Activated CD4-positive, alpha-beta T cell treated with anti-CD3 and anti-CD28 coated beads for 1 hour (primary cell): Measurements from ENCODE around the gene ZNF598.
"Not testable (repeated sequence)": the region's sequence is repeated elsewhere in the genome, so short reads cannot be mapped to it uniquely, and the experiment has no call there.

ENCODE experiments used
- DNase-seq: peaks from one replicate; pipeline ENCODE4 v3.0.0-alpha.2; 2020

ZNF598 gene

DNA sequence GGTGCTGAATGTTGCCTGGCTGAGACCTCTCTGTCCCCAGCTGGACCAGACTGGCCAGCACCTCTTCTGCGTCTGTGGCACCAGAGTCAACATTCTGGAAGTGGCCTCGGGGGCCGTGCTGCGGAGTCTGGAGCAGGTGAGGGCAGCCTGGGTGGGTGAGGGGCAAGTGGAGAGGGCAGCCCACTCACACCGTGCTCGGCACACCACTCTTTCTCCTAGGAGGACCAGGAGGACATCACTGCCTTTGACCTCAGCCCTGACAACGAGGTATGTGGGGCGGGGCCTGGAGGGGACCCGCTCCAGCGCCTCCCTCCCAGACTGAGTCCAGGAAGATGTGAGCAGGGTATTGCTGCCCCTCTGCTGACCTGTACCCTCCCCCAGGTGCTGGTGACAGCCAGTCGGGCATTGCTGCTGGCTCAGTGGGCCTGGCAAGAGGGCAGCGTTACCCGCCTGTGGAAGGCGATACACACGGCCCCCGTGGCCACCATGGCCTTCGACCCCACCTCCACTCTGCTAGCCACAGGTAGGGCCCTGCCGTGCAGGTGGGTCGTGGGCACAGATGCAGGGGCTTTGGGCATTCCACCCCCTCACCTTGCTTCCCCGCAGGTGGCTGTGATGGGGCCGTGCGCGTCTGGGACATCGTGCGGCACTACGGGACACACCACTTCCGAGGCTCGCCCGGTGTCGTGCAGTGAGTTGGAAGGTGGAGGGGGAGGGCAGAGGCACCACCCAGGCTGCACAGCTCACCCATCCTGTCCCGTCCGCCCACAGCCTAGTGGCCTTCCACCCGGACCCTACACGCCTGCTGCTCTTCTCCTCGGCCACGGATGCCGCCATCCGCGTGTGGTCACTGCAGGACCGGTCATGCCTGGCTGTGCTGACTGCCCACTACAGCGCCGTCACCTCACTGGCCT, 35.2 kb downstream of the ZNF598 start:
- no peak for DNase-seq

DNA sequence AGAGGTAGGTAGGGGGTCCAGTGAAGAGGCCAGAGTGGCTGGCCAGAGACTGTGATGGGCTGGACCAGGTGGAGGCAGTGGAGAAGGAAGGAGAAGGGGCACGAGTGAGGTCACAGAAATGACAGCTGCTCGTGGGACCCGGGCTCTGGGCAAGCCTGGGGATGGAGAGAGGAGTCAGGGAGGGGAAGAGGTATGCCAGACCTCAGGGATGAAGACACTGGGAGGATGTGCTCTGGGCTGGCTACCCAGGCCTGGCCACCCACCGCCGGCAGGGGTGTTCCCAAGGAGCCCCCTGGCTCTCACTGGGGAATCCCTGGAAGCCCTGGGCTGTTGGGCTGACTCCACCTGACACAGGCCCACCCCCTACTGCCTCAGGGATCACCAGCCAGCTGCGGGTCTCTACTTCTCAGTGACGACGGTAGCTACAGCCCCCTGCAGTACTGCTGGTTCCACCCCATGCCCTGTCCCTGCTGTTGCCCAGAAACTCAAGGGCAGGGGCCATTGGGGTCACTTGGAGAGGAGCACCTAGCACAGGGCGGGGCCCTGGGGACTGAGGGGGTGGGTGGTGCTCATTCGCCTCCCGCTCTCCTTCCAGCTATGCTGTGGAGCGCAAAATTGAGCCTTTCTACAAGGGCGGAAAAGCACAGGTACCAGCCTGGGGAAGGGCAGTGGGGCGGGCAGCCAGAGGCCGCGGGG, 36.0 kb downstream of the ZNF598 start:
- no peak for DNase-seq

- no peak for DNase-seq
These were observed 37.1 kb downstream of the ZNF598 start for GRCh38 chr16:1972490-1972877.

DNA sequence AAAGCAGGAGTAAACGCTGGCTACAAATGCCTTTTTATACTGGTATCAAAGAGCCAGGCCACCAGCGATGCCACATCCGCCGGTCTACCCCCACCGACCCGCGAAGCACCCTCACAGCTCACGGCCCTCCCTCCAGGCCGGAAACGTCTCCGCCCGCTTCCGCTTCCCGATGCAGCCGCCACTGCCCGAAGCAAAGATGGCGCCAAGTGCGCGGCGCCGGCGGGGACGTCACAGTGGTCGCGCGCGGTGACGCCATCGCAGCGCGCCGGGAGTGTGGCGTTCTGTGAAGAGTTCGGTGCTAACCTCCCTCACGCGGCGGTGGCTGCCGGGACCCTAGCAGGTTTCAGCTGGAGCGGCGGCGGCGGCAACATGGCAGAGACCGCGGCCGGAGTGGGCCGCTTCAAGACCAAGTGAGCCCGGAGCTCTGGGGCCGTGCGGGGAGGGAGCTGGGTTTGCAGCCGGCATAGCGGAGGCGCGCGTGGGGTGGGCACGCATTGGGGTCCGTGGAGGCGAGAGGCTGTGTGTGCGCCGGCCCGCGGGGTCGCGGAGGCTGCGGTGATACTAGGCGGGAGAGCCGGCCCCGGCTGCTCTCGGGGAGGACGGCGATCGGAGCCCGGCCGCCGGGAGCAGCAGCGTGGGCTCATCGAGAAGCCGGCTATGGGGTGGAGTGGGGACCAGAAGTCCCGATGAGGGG, 37.7 kb downstream of the ZNF598 start, which contains the start of gene TBL3:
Gene TBL3, plus strand, starts transcription at position 258 of the 694 bp plus-strand sequence. Its CDS starts 112 bp downstream, at position 370.
- peak; percentile 95 for DNase-seq

DNA sequence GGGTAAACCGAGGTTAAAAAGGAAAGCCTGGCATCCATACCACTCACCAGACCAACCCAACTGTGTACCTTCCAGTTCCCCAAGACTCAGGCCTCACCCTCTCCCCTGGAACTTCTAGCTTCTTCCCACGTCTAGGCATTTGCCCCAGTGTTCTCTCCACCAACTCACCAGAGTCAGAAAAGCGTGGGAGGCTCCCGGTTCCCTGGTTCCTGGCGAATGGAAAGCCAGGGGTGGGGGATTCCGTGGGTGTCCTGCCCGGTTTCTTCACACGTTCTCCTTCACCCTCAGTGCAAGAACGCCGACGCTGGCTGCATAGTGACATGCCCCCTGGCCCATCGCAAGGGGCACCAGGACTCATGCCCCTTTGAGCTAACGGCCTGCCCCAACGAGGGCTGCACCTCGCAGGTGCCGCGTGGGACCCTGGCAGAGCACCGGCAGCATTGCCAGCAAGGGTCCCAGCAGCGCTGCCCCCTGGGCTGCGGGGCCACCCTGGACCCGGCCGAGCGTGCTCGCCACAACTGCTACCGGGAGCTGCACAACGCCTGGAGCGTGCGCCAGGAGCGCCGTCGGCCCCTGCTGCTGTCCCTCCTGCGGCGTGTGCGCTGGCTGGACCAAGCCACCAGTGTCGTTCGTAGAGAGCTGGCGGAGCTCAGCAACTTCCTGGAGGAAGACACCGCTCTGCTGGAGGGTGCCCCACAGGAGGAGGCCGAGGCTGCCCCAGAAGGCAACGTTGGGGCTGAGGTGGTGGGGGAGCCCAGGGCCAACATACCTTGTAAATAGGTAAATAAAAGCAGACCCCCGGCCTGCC, 41.3 kb downstream of the ZNF598 start:
- DNase-seq: no peak

GRCh38 chr16:1966460-1966859, 43.2 kb downstream of the ZNF598 start, which contains the start of gene RNF151:
TSS of gene RNF151 (plus strand) at chr16:1966856. CDS start at chr16:1966882, 26 bp downstream.
- no peak for DNase-seq

- no peak for DNase-seq
These were observed 44.1 kb downstream of the ZNF598 start for GRCh38 chr16:1965396-1966001.

GRCh38 chr16:1964506-1965395, 44.9 kb downstream of the ZNF598 start, which contains the start of gene RPS2:
TSS of gene RPS2 (minus strand) at chr16:1964826. CDS start at chr16:1964625, 201 bp downstream.
- DNase-seq: peak; percentile 97

GRCh38 chr16:1963806-1964505, 45.7 kb downstream of the ZNF598 start:
- DNase-seq: no peak

DNA sequence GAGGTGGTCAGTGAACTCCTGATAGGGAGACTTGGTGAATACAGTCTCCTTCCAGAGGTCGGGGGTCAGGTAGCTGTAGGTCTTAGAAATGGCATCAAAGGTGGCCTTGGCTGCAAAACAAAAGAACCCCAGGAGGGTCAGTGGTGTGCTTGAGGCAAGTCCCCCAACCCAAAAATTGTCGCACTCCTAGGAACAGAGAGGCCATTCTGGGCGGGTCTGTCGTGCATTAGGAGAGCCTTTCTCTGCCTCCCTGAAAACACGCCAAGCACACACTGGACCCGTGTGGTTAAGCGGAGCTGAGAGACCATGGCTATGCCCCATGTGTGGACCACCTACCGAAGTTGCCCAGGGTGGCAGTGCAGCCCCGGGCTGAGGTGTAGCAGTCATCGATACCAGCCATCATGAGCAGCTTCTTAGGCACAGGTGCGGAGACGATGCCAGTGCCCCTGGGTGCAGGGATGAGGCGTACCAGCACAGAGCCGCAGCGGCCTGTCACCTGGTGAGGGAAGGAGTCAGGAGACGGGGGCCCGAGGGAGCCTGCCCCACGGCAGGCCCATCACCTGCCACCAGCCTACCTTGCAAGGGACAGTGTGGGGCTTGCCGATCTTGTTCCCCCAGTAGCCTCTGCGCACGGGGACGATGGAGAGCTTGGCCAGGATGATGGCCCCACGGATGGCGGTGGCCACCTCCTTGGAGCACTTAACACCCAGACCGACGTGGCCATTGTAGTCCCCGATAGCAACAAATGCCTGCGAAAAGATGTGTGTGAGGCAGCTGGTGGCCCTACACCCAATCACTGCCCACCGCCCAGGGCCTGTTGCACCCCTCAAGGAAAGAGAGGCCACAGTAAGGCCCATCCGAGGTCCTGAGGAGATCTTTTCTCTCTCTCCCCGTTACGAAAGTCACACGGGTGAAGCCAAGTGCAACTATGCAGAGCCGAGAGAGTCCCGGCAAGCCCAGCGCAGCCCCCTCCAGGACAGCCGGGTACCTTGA, 47.2 kb downstream of the ZNF598 start:
- not testable (repeated sequence) for DNase-seq

- DNase-seq: no peak
These were observed 48.0 kb downstream of the ZNF598 start for GRCh38 chr16:1961651-1962067.

- no peak for DNase-seq
These were observed 48.7 kb downstream of the ZNF598 start for GRCh38 chr16:1960665-1961630.

- DNase-seq: peak; percentile 87
These were observed 50.2 kb downstream of the ZNF598 start, which contains the start of gene NDUFB10 for GRCh38 chr16:1959269-1960039. TSS of gene NDUFB10 (plus strand) at chr16:1959538. CDS start at chr16:1959625, 87 bp downstream.

DNA sequence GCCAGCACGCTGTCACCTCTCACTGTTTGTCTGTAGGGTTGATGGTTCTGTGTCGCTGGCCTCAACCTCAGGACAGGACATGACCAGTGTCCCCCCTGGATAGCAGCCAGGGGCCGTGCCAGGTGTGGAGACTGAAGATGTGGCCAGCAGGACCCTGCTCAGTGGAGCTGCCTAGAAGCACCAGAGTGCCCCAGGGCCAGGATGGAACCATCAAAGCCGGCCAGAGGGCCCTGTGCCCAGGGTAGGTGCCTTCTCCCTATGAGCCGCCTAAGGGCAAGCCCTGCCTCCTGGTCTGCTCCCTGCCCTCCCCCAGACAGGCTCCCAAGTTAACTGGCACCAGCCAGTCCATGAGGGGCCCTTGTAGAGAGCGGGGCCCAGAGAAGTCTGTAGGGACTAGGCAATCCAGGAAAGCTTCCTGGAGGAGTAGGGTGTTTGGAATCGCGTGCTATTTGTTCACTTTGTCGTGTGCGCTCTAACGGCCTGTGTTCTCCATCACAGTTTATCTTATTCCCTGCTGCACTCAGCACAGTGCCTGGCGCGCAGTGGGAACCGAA, 50.8 kb downstream of the ZNF598 start:
- DNase-seq: no peak

DNA sequence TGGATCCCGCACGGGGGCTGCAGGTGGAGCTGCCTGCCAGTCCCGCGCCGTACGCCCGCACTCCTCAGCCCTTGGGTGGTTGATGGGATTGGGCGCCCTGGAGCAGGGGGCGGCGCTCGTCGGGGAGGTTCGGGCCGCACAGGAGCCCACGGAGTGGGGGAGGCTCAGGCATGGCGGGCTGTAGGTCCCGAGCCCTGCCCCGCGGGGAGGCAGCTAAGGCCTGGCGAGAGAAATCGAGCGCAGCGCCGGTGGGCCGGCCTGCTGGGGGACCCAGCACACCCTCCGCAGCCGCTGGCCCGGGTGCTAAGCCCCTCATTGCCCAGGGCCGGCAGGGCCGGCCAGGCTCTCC, 51.5 kb downstream of the ZNF598 start:
- not testable (repeated sequence) for DNase-seq

- DNase-seq: not testable (repeated sequence)
These were observed 52.0 kb downstream of the ZNF598 start for GRCh38 chr16:1957434-1958142.
